ENCODE data around the gene HTR3A.

- TF ChIP-seq CTCF (IDR thresholded peaks at IDR 0.05): no peak
- no peak for TF ChIP-seq POLR2A (IDR thresholded peaks at IDR 0.05)
Observed at GRCh38 chr11:113932788-113933187, 42.1 kb upstream of the HTR3A start.
